ENCODE measurements around the gene PLA2G12A. TPM values are rescaled to one million over a fixed set of nuclear protein-coding genes. Genes with fewer than 3 reads are reported as not detected.

PLA2G12A gene
- total RNA-seq, 1 experiment from 2014 or later = 47.3 TPM

DNA sequence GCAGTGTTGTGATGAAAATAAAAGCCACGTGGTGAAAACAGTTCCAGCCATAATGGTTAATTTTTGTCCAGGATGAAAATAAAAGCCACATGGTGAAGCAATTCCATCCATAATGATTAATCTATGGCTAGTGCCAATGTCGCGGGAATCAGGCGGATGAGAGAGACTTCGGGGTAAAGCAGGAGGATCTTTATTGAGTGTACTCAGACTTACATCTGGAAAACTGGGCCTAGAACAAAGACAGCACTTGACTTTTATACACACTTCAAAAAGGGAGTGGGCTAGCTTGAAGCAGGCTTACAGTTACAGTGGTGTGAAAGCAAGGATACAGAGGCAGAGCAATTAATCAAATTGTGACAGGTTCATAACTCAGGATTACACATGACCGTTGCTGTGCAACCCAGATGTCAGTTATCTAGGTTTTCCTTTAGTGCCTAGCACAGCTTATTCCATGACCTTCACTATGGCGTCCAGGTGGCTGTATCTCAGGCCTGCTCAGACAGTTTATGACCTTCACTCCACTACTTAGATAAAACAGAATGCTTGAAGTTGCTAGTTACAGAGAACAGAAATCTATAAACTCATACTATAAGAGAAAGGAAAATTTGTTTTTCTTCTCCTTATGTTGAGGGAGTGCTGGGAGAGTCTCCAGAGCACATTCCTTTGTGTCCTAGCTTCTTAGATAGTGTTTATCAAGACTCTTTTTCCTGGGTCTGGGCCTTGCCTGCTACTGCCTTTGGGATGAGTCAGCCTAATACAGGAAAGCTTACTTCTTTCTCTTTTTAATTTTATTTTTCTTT, 5.9 kb upstream of the PLA2G12A start:
- Histone ChIP-seq H3K9me3 (ENCODE audit: control insufficient read depth, low read depth, low read length) (no peaks in the 10 kb centered on the region), H2BK5ac (ENCODE audit: insufficient read length, low read length) (no peak overlapping the region), H3K27ac (ENCODE audit: insufficient read length, low read depth, low read length) (no peak overlapping the region), H3K4me2 (ENCODE audit: insufficient read depth, insufficient read length, low read length) (no peak overlapping the region), H2AK5ac (ENCODE audit: insufficient read length, low read length) (no peak overlapping the region), H4K20me1 (ENCODE audit: control insufficient read depth, insufficient read depth, insufficient read length) (no peaks in the 10 kb centered on the region), H2BK15ac (ENCODE audit: low read depth, low read length) (no peak overlapping the region), H4K91ac (ENCODE audit: insufficient read length, low read depth, low read length) (no peak overlapping the region), H4K8ac (replicated peaks; ENCODE audit: insufficient read length, low read depth, low read length) (no peak overlapping the region), H3K4me1 (ENCODE audit: insufficient read depth, low read length) (no peaks in the 10 kb centered on the region), H3T11ph (ENCODE audit: low read length) (no peak overlapping the region), H2AFZ (ENCODE audit: low read length) (no peak overlapping the region), H3K23ac (ENCODE audit: insufficient read length, low read depth, low read length) (no peak overlapping the region), H2BK20ac (ENCODE audit: low read depth, low read length, poor library complexity, severe bottlenecking) (no peak overlapping the region), H3K4ac (ENCODE audit: low read depth, low read length) (no peak overlapping the region), H4K5ac (ENCODE audit: insufficient read length, low read depth, low read length) (no peak overlapping the region), H3K18ac (ENCODE audit: insufficient read length, low read depth, low read length) (no peak overlapping the region), H3K9ac (ENCODE audit: extremely low read depth, insufficient read length, low read length) (no peak overlapping the region), H3K27me3 (ENCODE audit: insufficient read depth, low read length) (no peaks in the 10 kb centered on the region), H3K23me2 (ENCODE audit: insufficient read length, low read depth, low read length, poor library complexity, severe bottlenecking) (no peaks in the 10 kb centered on the region), H2BK120ac (ENCODE audit: low read depth, low read length, poor library complexity, severe bottlenecking) (no peak overlapping the region), H3K79me1 (ENCODE audit: insufficient read depth, low read depth, low read length, poor library complexity, severe bottlenecking) (no peaks in the 10 kb centered on the region), H3K79me2 (ENCODE audit: insufficient read depth, low read length) (no peaks in the 10 kb centered on the region), H3K56ac (ENCODE audit: insufficient read length, low read depth, low read length) (no peak overlapping the region), H3K14ac (ENCODE audit: insufficient read depth, low read length) (no peak overlapping the region), H2BK12ac (ENCODE audit: insufficient read length, low read depth, low read length) (no peak overlapping the region)
- H3K36me3 Mint-ChIP-seq (ENCODE audit: insufficient read depth in 1 of 3, low read depth in 3 of 3) = no peaks in the 10 kb centered on the region
- H3K4me3 Mint-ChIP-seq = no peak overlapping the region
- peaks cover 6 to 7% of the 10 kb centered on the region in 2 experiments; a peak in 3 of 4 replicates for H3K4me1 Mint-ChIP-seq
- WGBS (ENCODE audit: extremely low coverage, insufficient read length, low lambda C conversion rate) = no CpG with 5 or more reads among the region's 7 CpGs
- no peaks in the 10 kb centered on the region for H3K27me3 Mint-ChIP-seq (ENCODE audit: low read depth)
- no peak for DNase-seq
- no peaks in the 10 kb centered on the region; a peak in 1 of 5 replicates for H3K9me3 Mint-ChIP-seq
- TF ChIP-seq, protein P1, sequence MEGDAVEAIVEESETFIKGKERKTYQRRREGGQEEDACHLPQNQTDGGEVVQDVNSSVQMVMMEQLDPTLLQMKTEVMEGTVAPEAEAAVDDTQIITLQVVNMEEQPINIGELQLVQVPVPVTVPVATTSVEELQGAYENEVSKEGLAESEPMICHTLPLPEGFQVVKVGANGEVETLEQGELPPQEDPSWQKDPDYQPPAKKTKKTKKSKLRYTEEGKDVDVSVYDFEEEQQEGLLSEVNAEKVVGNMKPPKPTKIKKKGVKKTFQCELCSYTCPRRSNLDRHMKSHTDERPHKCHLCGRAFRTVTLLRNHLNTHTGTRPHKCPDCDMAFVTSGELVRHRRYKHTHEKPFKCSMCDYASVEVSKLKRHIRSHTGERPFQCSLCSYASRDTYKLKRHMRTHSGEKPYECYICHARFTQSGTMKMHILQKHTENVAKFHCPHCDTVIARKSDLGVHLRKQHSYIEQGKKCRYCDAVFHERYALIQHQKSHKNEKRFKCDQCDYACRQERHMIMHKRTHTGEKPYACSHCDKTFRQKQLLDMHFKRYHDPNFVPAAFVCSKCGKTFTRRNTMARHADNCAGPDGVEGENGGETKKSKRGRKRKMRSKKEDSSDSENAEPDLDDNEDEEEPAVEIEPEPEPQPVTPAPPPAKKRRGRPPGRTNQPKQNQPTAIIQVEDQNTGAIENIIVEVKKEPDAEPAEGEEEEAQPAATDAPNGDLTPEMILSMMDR (conservative IDR thresholded peaks at IDR 0.05) = no peak
- no peak overlapping the region for H3K27ac Mint-ChIP-seq

Data from H9 (cell line).